HG03460 (cell line): ENCODE data around the gene HIF1AN.
"Not testable (repeated sequence)": the region's sequence is repeated elsewhere in the genome, so short reads cannot be mapped to it uniquely, and the experiment has no call there.

Experiments
- ATAC-seq: cut with Tn5 transposase; IDR thresholded peaks from one replicate; pipeline ENCODE4 v1.9.1; 2021; ENCODE audit not compliant: unreplicated experiment

The HIF1AN gene

DNA sequence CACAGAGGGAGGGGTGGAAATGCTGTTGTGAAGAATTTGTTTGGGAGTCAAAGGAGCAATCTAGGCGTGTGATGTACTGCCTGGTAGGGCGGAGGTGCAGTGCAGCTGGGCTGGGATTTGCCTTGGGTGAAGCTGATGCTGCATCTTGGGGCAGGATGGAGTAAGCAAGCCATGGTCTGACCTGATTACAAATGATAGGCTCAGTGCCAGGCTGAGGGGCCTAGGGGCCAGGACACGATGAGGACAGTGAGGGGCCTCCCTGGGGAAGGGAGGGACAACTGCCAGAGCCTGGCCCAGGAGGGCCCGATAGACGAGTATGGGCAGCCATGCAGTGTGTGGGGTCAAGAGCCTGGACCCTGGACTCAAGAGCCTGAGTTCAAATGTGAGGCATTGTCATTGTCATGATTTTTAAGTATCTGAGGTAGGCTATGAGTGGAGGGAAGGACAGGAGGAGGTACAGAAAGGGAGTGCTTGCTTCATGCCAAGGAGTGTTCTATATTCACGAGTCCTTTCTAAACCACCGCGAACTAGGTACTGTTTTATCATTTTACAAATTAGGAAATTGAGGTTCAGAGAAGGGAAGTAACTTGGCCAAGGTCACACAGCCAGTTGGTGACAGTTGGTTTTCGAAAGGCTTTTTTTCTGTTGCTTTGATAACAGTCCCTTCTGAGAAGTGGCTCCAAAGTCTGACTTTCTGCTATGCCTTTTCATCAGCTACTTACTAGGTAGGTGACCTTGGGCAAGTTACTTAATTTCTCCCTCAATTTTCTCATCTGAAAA is 29.7 kb downstream of the HIF1AN start:
- ATAC-seq: no peak

DNA sequence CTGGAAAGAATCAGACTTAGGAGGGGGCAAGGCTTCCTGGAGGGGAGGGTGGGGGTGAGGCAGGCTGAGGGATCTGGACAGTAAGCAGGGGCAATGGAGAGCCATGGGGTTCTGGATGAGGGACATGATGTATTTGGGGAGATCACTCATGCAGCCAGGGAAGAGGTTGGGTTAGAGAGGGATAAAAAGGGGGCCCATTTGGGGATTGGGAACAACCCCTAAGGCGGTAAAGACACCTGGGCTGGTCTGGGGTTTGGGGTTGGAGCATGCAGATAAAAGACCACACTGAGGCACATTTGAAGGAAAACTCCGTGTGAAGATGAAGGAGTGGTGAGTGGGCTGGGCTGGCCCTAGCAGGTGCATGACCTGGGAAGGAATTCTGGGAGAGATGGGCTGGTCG is 30.8 kb downstream of the HIF1AN start:
- no peak for ATAC-seq

DNA sequence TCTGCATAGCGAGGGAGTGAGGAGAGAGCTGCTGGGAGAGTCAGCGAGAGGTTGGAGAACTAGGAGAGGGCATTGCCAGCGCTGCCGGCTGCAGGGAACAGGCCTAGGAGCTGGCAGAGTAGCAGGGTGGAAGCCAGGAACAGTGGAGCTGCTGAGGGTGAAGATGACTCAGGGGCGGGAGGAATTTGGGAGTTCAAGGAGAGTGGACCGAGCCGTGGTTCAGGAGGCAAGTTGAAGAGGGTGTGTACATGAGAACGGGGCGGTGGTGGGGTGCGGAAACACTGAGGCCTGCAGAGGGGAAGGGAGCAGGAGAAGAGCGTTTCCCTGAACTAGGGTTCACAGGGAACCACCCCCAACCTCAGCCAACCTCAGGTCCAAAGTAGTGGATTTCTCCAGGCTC is 31.5 kb downstream of the HIF1AN start:
- ATAC-seq: no peak

DNA sequence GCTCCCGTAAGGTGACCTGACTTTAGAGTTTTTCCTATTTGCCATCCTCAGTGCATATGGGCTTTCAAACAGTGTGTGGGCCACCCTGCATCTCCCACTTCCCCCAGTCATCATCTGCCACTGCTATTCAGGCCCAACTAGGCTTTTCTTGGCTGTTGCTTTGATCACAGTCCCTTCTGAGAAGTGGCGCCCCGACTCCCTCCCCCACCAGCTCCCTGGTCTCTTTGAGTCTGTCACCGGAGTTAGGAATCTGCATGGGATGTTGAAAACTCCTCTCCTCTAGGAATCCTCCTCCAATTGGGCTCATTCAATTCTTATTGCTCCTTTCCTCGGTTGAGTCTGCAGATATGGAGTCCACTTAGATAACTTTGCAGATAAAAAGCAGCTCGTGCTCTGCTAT is 32.1 kb downstream of the HIF1AN start:
- no peak for ATAC-seq

DNA sequence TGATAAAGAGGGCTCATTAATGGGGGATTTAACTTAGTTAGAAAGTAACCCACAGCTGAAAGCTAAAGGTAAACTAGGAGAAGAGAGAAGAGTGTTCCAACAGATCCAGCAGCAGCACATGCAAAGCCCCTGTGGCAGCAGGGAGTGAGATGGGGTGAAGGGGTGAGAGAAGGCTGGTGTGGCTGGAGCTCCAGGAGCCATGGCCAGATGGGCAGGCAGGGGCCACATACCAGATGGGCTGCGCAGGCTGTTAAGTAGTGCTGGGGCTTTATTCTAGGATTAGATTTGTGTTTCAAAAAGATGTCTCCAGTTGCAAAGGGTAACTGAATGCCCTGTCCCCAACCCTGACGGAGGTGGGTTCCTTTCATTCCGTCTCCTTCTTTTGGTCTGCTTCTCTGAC is 33.2 kb downstream of the HIF1AN start:
- no peak for ATAC-seq

DNA sequence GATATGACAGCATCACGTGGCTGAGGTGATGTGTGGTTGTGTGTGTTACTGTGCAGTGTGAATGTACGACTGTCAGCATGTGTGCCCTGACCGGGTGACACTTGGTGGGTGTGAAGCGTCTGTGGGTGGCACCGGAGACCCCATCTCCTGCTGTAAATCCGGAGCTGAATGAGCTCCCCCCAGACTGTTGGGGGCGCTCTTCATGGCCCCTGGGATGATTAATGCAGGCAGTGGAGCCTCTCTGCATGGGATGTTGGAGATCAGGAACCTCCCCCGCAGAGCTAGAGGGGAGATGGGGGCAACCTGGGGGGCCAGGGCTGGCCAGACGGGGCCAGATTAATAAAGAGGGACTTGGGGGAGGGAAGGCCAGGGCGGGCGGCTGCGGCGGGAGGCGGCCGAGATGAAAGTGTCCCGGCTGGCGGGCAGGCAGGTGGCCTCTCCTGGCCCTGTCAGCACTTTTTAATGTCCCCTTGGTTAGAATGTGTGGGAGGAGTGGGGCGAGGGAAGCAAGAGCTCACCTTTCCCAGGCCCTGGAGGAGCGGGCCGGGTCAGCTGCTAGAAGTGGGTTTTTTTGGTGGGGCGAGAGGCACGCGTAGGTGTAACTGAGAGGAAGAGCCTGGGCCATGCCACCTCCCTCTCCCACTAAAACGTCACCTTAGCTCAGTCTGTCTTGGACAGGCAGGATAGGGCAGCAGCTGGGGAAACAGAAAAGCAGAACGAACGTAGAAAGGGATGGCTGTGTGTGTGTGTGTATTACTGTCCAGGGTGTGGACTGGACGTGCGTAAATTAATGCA is 34.1 kb downstream of the HIF1AN start:
- ATAC-seq: no peak

DNA sequence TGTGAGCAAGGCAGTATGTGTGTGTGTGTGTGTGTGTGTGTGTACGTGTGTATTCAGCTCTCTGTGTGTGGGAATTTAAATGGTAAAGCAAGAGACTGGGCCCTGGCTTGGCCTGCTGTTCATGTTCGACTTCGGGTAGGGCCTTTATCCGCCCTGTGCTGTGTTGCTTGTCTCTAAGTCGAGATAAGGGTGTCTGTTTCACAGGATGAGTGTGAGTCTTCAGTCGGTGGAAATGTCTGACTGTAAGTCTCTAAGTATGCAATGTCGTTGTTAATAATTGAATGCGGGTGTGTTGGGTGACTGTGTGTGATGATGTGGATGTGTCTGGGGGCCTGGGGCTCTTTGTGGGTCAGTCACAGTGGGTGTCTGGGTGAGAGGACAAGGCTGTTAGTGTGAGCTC is 34.8 kb downstream of the HIF1AN start:
- no peak for ATAC-seq

DNA sequence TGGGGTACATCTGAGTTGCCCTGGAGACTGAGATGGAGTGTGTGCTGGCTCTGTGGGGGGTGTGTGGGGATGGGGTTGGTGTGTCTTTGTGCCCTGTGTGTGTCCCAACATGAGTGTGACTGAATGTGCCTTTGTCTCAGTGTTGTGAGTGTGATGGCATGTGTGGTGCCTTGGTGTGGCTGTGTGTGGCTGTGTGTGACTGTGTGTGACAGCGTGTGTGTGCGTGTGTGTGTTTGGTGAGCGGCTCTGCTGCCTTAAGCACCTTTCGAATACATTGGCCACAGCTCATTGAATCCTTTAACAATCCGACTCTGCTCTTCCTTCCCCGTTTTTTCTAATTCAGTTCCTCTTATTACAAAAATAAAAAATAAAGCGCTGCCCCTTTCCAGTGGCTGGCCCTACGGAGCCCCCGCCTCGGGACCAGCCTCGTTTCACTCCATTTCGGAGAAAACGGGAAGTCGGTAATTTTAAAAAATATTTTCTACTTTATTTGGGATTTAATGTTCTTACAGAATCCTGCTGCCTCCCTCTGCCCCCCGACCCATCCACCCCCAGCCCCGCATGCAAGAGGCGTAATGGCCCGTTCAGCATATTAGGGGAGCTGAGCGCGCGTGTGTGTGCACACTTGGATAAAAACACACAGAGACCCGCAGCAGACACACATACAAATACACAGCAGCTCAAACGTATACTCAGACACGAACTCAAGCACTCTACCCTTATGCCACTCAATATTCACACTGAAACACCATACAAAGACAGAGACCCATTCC is 35.5 kb downstream of the HIF1AN start:
- ATAC-seq: no peak

DNA sequence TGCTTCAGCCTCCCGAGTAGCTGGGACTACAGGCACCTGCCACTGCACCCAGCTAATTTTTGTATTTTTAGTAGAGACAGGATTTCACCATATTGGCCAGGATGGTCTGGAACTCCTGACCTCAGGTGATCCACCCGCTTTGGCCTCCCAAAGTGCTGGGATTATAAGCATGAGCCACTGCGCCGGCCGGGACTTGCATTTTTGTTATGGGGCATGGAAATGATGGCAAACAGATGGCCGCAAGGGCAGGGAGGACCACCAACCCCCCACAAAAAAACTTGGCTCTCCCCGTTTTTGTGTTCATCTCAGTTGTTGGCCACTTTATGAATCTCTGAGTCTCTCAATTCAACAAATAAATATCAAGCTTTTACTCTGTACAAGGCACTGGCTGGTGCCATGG is 39.4 kb downstream of the HIF1AN start:
- ATAC-seq: not testable (repeated sequence)

DNA sequence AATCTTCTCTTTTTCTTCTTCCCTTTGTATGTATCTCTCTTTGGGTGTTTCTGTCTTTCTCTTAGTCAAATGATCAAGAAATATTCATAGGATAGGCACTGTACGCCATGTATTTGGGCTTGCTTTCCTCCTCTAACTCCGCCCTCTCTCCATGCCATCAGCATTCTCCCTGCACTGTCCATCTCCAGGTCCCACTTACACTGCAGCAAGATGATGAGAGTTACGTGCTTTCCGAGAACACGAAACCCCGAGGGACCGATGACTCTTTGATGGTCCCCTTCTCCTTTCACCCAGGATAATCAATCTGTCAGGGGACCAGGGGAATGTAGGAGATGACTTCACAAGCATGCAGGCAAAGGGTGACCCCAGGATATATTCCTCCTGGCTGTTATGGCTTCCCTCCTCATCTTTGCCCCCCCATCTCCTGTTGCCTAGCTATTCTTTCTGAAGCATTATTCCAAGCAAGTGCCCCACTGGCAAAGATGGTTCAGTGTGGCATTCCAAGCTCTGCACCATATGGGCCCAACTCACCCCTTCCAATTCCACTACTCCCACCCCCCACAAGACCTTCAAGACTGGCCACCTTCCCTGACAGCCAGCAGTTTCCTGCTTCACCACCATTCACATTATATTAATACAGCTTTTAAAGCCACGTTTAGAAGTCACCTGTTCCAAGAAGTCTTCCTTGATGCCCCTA is 40.0 kb downstream of the HIF1AN start:
- ATAC-seq: no peak

DNA sequence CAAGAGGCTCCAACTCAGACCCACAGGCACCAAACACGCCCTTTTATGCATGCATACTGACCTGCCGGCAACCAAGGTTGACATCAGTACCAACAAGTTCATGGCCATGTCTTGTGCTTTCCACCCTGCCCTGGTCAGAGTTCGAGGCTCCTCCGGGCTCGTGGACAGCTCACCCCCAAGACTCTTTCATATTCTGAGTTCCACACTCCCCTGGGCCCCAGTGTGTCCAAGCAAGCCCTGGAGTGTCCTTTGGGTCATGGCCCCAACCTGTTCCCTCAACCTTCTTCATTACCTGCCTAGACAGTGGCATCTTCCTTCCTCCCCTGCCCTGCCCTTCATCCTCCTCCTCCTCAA is 40.5 kb downstream of the HIF1AN start:
- no peak for ATAC-seq

DNA sequence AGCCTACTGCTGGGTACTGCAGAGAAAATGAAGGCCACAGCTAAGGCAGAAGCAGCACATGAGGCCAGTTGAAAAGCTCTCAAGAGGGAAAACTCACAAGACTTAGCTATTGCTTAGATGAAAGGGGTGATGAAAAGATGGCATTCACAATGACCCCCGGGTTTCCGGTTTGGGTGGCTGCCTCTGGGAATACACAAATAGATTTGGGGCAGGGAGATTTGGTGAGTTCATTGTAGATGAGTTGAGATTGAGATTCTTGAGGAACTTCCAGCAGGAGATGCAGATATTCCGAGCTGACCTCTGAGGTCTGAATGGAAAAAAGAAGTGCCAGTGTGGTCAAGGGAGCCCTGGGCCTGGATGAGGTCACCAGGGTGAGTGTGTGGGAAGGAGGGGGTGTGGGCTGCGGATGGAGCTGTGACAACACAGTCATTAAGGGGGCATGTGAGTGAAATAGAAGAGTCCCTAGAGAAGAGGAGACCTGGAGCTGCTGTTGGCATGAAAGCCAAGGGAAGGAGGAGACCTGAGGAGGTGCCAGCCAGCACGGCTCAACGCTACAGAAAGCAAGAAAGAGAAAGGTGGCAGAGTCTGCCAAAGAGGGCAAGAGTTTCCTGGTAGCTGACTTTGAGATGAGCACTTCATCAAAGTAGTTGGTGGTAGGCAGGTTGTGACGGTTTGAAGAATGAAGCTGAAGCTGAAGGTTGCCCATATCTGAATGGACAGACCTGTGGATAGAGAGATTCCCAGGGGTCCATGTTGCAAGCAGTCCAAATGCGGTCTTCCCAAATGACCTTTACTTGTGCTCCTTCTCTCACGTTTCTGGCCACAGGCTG is 43.7 kb downstream of the HIF1AN start:
- no peak for ATAC-seq

DNA sequence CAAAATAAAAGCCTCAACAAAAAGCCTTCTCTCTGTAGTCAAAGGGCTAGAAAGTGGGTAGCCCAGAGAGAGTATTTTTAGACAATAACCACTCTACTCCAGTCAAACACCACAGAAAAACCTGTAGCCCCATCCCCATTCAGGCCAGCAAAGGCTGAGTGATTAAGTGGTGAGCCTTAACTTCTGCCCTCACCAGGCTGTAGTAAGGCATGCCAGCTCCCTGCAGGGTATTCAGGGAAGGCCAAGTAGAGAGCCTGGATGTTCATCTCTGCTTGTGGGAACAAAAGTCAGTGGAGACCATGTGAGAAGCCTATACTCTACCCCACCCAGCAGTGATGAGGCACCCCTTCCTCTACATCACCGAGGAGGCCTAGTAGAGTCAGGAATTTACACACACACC is 51.2 kb downstream of the HIF1AN start:
- no peak for ATAC-seq

DNA sequence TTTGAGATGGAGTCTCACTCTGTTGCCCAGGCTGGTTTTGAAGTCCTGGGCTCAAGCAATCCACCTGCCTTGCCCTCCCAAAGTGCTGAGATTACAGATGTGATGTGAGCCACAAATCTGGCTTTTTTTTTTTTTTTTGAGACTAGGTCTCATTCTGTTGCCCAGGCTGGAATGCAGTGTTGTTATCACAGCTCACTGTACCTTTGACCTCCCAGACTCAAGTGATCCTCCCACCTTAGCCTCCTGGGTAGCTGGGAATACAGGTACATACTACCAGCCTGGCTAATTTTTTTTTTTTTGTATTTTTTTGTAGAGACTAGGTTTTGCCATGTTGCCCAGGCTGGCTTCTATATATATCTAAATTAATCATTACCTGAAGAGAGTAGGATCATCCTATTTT is 62.4 kb downstream of the HIF1AN start:
- no peak for ATAC-seq

DNA sequence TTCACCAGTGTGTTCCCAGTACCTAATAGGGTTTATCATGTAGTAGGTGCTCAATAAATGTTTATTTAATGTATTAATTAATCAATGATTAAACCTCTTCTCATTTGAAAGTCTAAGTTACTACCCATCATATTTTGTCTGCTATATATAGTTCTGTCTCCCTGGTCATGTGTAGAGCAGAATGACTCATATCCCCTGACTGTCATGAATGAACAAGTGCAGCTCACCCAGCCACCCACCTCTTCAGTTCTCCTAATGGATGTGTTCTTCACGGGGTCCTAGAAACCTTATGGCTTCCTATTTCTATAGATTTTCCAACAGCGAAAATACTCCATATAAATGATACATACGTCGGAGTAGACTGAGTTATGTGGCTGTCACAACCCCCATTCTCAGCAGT is 64.5 kb downstream of the HIF1AN start:
- no peak for ATAC-seq

DNA sequence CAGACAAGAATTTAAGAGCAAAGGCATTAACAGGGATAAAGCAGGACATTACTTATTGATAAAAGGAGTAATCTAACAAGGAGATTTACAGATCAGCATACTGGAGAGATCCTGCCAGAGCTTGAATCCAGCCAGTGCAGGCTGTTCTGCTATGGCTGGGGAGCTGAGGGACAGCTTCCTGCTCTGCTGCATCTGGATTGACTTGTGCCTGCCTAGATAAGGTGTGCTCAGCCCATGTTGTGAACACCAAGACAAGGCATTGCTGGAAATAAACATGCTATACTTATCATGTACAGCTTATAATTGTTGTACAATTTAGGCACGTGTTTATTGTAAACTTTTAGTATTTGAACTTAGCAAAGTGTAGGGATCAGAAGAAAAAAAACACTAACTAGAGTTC is 71.7 kb downstream of the HIF1AN start:
- no peak for ATAC-seq
